ENCODE results near the gene NT5M. TPM values are rescaled to one million over a fixed set of nuclear protein-coding genes. Genes with fewer than 3 reads are reported as not detected.

NT5M gene
- polyA plus RNA-seq, 1 donor: 3.1 TPM

Other genes starting within 250 kb of the NT5M start
- 6.0 TPM for gene PLD6, start 97.0 kb upstream of the NT5M start, polyA plus RNA-seq
- gene FLCN, start 66.2 kb upstream of the NT5M start, polyA plus RNA-seq: 116 TPM
- gene COPS3, start 22.1 kb upstream of the NT5M start, polyA plus RNA-seq: 57.7 TPM
- gene MED9, start 173.6 kb downstream of the NT5M start, polyA plus RNA-seq: 17.4 TPM
- 20.0 TPM for gene RASD1, start 193.0 kb downstream of the NT5M start, polyA plus RNA-seq

Data from large intestine (tissue), 1 donor.